Activated naive CD4-positive, alpha-beta T cell (primary cell): ENCODE measurements around the gene FBXO11.

Experiments used
- DNase-seq, 4 experiments: peaks; one replicate each; lab custom pipeline; 2025; lab: John Stamatoyannopoulos, UW

FBXO11 gene

DNA sequence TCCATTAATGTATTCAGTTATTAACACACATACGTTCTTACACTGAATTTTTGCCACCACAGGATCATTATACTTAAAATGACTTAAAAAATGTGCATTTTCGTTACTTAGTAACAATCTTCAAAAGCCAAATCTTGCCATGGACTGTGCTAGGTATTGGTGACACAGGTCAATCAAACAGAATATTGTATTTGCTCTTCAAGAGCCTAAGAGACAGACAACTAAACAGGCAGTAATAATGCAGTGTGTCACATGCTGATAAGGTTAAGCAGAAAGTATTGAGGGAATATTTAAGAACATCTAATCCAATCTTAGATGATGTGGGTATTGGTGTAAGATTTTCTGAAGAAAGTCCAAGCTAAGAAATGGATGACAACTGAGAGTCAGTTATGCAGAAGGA, 56.9 kb downstream of the FBXO11 start:
- DNase-seq: no peak

DNA sequence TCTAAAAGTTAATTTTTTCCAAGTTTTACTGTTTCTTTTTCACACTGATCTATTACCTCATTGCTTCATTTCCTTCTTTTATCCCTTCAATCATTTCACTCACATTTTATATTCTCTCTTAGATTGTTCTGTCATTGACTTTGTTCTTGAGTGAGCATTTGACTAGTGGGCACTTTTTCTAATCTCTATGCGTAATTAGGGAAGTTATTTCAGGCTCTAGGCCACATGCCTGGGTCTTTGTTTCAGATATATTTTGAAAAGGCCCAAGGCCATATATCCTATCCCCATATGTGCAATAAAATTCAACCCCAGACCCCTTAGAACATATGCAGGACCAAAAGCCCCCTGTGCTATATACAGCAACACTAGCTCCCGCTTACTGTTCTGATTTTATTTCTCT, 62.1 kb downstream of the FBXO11 start:
- no peak for DNase-seq

DNA sequence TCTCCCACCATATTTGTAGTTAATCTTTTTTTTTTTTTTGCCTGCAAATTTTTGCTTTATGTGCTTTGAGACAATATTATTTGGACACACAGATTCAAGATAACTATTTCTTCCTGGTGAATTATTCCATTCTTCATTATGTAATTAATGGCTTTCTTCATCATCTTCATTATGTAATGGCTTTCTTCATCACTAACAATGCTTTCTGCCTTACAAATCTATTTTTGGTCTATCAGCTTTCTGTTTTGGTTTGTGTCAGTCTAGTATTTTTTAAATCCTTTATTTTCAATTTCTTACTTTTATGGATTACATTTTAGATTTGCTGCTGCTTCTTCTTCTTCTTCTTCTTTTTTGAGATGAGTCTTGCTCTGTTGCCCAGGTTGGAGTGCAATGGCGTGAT, 62.9 kb downstream of the FBXO11 start:
- no peak for DNase-seq

DNA sequence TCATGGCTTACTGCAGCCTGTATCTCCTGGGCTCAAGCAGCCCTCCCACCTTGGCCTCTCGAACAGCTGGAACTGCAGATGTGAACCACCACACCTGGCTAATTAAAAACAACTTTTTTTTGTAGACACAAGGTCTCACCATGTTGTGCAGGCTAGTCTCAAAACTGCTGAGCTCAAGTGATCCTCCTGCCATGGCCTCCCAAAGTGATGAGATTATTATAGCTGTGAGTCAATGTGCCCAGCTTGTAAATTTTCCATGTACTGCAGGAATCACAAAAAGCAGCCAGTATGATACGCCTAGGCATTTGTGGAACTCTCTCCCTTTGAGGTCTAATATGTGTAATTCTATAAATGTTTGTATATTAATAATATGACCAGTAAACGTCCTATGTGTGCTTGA, 63.5 kb downstream of the FBXO11 start:
- no peak for DNase-seq

DNA sequence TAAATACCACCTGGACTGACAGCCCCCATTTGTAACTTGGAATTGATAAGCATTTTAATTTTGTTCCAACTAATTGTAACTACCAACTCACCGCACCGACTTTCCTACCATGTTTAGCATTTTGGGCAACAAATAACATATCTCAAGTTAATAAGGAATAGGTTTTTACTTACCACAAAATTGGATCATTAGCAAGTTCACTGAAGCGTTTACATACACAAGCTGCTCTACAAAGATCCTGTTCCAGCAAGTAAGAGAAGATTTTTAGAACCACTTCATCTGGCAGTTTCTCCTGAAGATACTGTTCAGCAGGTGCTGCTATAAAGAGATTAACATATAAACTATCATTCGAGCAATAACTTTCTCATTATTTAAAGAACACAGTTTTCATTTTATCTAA, 67.6 kb downstream of the FBXO11 start:
- no peak for DNase-seq

DNA sequence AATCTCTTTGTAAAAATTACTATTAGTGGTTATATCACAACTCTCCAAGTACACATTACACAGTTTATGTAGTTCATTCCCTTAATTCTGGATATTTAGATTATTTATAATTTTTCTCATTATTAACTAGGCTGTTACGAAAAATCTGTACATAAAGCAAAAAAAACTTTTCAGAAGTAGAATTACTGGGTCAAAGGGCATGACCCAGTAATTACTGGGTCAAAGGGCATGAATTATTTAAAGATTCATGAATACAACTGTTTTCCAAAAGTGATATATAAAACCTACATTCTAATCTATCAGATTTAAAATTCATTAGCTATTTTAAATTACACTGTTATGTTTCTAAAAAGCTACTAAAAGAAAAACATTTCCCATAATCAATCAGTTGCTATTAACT, 68.0 kb downstream of the FBXO11 start:
- no peak for DNase-seq

DNA sequence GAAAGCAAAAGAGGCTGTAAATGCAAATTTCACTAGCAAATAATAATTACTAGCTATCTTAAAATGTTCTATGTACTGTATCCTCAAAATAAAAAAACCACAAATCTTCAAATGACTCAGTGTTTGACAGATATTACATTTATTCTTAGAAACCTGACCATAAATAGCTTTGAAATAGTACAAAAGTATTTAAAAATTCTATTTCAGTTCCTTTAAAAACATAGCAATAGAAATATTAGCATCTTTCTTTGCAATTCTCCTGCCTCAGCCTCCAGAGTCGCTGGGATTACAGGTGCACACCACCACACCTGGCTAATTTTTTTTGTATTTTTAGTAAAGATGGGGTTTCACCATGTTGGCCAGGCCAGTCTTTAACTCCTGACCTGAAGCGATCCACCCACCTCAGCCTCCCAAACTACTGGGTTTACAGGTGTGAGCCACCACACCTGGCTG, 72.8 kb downstream of the FBXO11 start:
- no peak for DNase-seq

DNA sequence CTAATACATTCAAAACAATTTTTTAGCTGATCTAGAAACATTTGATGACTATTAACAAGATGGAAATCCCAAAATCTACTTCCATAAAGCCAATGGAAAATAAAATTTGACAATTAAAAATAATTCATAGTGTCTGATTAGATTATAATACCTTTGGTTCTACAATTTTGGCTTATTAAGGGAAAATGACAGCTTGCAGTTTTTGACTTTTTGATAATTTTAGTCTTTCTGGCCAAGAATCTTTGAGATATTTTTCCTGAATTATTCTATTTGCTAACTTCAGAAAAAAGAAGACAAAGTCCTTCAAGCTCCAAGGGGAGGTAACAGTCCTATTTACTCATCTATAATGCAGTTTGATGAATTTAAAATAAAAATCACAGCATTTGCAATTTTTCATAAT, 83.8 kb downstream of the FBXO11 start:
- no peak for DNase-seq

DNA sequence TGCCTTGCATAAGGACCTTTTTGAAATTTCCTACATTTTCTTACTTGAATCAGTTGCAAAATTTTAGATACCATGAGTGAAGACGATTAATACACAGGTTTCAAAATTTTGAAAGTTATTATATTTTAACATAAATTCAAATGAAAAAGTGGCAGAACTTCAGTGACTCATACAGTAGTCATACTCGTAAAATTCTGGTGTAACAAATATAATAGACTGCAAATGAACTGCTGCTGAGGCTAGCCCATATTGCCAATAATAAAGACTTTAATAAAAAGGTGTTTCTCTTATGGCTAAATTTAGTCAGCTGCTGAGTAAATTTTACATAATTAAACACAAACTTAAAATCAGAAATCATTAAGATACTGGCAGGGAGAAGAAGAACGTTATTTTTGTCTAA, 86.5 kb downstream of the FBXO11 start:
- no peak for DNase-seq

DNA sequence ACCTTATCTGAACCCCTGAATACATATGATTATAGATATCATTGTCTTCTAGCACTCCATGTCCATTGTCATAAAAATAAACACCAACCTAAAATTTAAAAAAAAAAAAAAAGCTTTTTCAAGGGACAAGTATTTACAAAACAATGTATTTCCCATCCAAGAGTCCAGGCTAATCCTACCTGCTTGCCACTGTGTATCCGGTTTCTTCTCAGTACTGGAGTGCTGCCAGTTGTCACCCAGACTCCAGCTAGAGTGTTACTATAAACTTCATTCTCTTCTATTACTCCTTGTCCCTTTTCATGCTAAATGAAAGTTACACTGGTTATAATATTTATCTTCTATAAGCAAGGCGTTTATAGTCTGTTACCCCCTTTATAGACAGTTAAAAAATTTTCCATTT, 87.5 kb downstream of the FBXO11 start:
- DNase-seq: no peak

DNA sequence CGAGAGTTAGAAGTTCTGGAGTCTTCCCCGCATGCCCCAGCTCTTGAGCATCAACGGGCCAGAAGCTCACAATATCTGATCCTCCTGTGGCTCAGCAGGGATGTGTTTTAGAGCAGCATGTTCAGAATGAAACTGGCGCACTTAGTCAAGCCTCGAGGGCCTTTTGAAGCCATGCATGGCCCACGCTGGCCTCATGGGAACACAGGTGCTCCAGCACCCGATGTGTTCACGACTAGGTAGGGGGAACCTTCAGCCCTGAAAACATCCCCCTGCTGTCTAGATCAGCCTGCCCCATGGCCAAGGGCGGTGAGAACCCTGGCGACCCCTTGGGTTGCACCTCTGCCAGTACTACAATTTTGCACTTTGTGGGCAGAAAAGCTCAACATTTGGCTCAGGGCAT, 90.5 kb downstream of the FBXO11 start:
- no peak for DNase-seq

DNA sequence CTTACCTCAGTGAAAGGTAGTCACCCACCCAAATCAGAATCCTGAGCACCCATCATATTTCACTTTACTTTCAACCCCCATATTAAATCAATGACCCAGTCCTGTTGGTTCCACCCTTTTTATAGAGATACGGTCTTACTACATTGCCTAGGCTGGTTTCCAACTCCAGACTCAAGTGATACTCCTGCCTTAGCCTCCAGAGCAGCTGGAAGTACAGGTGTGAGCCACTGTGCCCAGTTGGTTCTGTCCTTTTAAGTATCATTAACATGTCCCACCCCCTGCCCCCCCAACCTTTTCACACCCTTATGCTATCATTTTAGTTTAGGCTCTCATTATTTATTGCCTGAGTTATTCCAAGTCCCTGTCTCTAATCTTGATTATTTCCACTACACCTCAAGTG, 94.6 kb downstream of the FBXO11 start:
- DNase-seq: no peak

DNA sequence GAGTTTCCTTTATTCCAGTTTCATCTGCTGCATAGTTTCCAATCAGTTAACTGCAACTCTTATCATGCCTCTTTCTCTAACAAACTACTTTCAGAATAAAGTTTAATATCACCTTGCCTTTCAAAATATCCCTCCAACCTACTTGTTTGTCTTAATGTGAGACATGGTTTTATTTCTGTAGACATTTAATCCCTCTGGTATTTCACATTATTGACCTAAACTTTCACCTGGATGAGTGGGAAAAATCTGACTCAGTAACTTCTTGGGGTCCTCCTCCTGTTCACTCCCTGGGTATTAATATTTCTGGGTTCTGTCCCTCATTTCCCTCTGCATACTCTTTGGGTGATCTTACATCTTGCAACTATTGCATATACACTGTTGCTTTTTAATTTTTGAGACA, 95.4 kb downstream of the FBXO11 start:
- no peak for DNase-seq

DNA sequence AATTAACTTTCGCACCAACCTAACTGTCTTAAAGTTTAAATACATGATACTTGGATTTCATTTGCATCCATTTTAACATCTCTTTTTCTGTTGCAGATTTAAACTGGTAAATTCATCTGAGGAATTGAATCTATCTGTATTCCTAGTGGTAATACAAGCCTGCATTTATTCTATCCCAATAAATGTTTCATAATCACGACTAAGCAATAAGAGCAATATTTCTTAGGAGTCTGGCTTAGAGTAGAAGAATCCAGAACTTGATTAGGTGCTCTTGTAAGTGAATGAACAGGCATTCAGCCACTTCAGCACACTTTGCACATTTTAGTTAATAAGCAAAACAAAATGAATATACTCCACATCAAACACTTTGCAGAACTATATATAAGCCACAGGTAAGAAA, 96.4 kb downstream of the FBXO11 start:
- no peak for DNase-seq

DNA sequence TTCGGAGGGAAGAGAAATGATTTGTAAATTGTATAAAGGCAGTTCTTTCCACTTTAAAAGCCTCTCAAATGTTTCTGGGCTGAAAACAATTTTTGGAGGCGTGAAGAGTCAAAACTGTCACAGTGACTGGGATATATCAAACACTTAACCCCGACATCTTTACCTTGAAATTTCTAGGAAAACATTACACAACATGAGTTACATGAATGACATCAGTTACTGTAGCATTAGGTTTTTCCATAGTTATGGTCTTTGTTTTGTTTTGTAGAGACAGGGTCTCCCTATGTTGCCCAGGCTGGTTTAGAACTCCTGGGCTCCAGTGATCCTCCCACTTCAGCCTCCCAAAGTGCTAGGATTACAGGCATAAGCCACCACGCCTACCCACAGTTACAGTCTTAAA, 97.7 kb downstream of the FBXO11 start:
- DNase-seq: no peak

DNA sequence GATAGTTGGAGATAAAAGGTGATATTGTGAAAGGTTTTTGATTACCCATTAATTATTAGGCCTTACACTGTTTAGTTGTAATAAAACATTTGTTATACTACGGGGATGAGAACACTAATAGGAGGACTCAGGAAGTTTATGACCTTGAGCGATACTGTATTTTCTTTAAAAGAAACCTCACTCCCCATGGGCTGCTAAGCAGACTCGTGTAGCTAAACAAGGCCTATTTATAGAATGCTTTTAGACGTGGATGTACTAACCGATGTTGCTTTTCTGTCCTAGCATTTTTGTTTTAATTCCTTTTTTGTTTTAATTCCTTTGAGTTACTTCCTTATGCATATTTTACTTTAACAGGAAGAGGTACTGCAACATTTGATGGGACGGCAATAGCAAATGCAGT, 100.4 kb downstream of the FBXO11 start:
- DNase-seq: no peak

DNA sequence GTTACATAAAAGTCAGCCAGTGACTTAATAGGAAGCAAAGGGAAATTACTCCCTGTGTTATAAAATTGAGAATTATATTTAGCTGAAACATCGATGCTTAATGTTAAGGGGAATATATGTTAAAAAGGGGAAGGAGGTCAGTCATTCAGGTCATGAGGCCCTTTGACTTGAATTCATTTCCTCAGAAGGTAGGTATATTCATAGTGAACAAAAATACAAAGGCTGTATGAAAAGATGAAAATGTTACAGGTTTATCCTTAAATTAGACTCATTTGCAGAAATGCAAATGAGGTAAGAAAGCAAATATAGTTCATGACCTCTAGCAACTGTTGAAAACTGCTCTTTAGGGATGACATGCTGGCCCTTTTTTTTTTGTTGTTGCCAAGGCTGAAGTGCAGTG, 102.5 kb downstream of the FBXO11 start:
- no peak for DNase-seq

DNA sequence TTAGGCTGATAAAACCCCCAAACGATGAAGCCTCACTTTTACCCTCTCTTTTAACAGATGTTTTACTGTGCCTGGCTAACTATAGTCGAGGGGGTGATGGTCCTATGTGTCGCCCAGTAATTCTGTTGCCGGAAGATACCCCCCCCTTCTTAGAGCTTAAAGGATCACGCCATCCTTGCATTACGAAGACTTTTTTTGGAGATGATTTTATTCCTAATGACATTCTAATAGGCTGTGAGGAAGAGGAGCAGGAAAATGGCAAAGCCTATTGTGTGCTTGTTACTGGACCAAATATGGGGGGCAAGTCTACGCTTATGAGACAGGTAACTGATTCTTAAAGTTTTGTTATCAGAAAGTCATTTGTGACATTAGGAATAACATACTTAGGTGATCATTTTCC, 102.9 kb downstream of the FBXO11 start:
- DNase-seq: no peak

DNA sequence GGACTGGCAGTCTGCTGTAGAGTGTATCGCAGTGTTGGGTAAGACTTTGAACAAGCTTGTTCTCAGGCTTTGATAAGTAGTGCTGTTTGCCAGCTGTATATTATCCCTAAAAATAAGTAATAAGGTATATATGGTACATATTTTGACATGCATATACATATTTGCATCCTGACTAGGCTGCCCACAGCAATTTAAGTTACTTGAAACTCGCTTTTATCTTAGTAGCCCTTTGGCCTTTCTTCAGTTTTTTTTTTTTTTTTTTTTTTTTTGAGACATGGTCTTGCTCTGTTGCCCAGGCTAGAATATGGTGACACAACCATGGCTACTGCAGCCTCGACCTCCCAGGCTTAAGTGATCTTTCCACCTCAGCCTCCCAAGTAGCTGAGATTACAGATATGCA, 105.2 kb downstream of the FBXO11 start:
- DNase-seq: no peak

DNA sequence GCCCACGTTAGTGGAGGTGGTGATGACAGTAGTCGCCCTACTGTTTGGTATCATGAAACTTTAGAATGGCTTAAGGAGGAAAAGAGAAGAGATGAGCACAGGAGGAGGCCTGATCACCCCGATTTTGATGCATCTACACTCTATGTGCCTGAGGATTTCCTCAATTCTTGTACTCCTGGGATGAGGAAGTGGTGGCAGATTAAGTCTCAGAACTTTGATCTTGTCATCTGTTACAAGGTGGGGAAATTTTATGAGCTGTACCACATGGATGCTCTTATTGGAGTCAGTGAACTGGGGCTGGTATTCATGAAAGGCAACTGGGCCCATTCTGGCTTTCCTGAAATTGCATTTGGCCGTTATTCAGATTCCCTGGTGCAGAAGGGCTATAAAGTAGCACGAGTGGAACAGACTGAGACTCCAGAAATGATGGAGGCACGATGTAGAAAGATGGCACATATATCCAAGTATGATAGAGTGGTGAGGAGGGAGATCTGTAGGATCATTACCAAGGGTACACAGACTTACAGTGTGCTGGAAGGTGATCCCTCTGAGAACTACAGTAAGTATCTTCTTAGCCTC, 107.2 kb downstream of the FBXO11 start:
- DNase-seq: no peak

DNA sequence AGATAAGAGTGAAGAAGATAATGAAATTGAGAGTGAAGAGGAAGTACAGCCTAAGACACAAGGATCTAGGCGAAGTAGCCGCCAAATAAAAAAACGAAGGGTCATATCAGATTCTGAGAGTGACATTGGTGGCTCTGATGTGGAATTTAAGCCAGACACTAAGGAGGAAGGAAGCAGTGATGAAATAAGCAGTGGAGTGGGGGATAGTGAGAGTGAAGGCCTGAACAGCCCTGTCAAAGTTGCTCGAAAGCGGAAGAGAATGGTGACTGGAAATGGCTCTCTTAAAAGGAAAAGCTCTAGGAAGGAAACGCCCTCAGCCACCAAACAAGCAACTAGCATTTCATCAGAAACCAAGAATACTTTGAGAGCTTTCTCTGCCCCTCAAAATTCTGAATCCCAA, 107.7 kb downstream of the FBXO11 start:
- DNase-seq: no peak

DNA sequence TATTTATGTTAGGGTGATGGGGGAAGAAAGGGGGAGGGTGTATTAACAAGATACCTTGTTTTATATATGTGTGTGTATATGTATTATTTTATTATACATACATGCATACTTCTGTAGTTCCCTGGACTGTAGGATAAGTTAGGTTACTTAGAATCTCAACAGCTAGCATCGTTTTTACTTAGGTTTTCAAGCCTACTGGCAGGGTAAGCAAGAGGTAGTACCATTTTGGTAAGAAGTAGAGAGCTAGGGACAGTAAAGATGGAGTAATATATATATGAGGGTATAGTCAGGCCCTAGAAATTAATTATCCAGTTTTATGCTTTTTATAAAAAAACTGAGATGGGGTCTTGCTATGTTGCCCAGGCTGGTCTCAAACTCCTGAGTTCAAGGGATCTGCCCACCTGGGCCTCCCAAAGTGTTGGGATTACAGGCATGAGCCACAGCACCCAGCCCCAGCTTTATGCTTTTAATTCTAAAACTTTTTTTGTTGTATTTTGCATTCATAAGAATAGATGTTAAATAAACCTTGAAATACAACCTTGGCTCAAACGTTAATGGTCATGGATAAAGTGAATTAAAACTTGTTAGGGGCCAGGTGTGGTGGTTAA, 110.1 kb downstream of the FBXO11 start:
- DNase-seq: no peak

DNA sequence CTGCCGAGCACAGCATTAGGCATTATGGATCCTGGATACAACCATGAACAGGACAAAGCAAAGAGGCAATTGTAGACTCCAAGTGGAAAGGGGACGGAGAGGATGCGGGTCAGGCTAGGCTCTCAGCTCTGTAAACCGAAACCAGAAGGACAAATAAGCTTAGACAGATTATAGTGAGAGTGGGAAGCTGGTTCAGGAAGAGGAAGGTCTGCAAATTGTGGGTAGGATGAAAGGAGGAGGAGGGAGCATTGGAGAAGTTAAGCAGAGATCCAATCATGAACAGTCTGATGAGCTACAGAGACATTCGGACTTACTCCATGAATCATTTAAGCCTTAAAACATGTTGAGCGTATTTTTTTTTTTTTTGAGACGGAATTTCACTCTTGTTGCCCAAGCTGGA, 120.3 kb downstream of the FBXO11 start:
- DNase-seq: no peak

DNA sequence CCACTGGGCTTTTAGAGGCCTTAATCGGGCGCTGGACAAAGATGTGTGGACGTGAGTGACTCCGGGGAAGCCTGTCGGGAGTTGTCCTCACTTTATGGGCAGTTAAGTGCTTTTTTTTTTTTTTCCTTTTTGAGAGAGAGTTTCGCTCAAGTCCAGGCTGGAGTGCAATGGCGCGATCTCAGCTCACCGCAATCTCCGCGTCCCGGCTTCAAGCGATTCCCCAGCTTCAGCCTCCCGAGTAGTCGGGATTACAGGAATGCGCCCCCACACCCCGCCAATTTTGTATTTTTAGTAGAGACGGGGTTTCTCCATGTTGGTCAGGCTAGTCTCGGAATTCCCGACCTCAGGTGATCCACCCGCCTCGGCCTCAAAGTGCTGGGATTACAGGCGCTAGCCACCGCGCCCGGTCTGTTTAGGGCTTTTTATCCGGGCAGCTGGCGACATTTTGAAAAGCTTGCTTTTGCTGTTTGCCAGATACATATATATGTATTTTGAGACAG, 121.9 kb downstream of the FBXO11 start:
- no peak for DNase-seq
